GM18907 (cell line): ENCODE measurements around the gene MYH11.
A peak's percentile ranks its signal among the peaks of the same experiment; 100 is the strongest.

ENCODE experiments used
- ATAC-seq: cut with Tn5 transposase; IDR thresholded peaks from one replicate; pipeline ENCODE4 v1.9.1; 2021; ENCODE audit warnings: mild to moderate bottlenecking, moderate library complexity; ENCODE audit not compliant: unreplicated experiment

The MYH11 gene

DNA sequence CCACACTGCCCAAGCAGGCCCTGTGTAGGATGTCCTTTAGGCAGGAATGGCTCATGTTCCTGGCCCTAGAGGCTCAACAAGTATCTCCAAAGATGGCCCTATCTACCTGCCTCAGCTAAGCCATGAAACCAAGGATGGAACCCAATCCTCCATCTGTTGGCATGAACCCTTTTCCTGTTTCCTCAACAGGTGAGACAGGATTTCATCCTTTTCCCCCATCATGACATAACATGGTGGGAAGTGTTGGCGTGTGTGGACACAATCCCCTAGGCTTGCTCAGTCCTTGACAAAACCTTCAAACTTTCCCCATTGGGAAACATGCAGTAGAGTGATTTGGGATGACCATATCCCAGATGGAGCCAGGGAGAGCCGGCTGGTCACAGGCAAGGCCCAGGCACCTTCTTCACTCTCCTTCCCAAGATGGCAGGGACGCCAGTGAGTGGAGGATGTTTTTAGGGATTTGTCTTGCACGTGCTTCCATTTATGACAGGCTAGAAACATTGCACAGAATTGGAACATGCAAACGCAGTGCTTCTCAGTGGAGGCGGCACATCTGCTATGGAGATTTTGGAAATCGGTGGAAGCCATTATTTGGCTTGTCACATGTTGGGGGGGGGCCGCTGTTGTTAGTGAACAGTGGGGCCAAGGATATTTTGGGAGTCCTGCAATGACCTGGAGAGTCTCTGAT, 77.0 kb downstream of the MYH11 start:
- no peak for ATAC-seq

GRCh38 chr16:15778999-15779614, 77.7 kb downstream of the MYH11 start:
- no peak for ATAC-seq

DNA sequence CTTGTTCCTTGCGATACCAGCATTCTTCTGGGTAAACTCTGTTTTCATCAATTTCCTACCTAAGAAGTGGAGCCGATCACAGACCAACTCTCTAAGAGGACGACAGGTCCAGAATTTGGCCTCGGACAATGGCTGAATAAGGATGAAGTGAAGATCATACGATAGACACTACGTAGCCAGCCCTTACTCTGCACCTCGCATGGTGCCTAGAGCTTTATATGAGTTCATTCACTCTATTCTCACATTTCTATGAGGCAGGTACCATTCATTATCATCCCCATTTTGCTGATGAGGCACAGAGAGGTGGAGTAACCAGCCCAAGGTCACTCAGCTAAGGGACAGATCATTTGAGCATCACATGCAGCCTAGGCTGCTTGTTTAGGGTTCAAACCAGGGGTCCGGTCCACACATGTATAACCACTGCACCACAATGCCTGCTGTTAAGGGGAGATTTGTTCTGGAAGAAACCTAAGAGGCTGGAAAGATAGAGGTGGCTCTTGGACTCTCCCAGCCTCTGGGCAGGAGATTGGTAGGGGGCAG, 78.6 kb downstream of the MYH11 start:
- ATAC-seq = no peak

DNA sequence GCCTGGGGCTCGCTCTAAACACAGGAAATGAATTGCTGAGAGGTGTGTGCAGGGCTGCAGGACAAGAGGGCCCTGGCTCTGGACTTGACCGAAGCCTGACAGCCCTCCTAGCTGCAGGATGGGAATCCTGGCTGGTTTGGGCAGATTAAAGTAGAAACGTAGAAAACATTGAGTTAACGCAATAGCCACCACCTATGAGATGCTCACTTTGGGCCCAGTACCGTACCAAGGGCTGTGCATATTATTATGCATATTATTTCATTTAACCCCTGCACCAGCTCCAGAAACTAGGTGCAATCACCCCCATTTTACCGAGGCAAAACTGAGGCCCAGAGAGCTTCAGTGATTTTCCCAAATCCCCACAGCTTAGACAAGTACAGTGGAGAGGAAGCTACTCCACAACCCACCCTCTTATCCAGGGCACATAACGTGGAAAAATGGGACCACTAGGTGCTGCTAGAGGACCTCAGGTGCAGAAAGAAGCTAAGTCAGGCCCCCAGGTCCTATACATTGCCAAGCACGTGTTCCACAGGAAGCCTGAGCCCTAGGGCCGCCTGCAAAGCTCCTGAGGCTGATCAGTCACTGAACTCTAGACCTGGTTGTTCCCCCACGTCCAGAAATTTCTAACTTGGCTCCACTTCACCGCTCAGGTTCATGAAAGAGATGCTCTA, 79.2 kb downstream of the MYH11 start:
- ATAC-seq = no peak

GRCh38 chr16:15776572-15776971, 80.3 kb downstream of the MYH11 start:
- ATAC-seq = no peak

GRCh38 chr16:15775663-15776304, 81.0 kb downstream of the MYH11 start:
- no peak for ATAC-seq

DNA sequence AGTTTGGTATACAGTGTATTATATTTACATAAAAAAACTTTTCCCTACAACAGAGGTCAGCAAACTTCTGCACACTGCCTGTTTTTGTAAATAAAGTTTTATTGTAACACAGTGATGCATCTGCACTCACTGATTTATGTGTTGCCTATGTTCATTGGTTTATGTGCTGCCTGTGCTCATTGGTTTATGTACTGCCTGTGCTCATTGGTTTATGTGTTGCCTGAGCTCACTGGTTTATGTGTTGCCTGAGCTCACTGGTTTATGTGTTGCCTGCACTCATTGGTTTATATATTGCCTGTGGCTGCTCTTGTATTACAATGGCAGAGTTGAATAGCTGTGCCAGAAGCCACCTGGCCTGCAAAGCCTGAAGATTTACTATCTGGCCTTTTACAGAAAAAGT, 81.6 kb downstream of the MYH11 start:
- ATAC-seq = no peak

GRCh38 chr16:15773968-15774367, 82.9 kb downstream of the MYH11 start:
- no peak for ATAC-seq

GRCh38 chr16:15772579-15773293, 84.1 kb downstream of the MYH11 start:
- no peak for ATAC-seq

- no peak for ATAC-seq
These were observed 85.1 kb downstream of the MYH11 start for GRCh38 chr16:15771694-15772093.

DNA sequence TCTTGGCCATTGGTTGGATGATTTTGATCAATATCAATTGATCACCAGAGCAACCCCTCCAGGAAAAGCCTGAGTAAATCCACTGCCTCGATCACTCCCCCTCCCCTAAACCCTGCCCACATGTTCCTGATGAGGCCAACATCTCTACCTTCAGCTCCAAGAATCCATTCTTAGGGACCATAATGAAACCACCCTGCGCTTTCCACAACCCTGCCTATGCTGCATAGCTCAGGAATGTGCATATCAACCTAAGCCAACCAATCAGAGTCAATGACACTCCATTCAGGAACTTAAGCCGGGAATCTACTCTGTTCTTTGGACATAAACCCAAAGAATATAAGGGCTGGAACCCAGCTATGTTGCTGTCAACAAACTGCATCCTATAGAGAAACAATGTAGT, 86.3 kb downstream of the MYH11 start:
- no peak for ATAC-seq

- no peak for ATAC-seq
These were observed 86.7 kb downstream of the MYH11 start for GRCh38 chr16:15770107-15770506.

DNA sequence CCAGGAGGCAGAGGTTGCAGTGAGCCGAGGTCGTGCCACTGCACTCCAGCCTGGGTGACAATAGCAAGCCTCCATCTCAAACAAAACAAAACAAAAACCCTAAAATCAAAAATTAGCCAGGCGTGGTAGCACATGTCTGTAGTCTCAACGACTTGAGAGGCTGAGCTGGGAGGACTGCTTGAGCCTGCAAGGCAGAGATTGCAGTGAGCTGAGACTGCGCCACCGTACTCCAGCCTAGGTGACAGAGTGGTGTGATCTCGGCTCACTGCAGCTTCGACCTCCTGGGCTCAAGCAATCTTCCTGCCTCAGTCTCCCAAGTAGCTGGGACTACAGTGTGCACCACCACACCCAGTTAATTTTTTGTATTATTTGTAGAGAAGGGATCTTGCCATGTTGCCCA, 87.6 kb downstream of the MYH11 start:
- ATAC-seq = no peak

DNA sequence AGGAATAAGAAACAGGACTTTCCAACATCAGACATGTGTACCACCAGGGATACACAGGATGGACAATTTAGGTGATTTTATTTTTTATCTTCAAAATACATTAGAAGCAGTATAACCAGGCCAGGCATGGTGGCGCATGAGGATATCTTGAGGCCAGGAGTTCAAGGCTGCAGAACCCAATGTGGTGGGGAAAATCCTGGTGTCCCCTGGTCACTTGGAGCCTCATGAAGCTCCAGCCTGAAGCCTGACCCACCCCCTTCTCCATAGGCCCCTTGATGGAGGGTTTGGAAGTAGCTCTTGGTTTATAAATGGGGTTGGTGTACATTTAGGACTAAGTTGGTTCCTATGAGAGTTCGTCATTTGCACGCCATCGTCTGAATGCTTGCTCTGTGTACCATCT, 88.6 kb downstream of the MYH11 start:
- ATAC-seq = no peak

- ATAC-seq = no peak
These were observed 89.9 kb downstream of the MYH11 start for GRCh38 chr16:15766918-15767317.

GRCh38 chr16:15765880-15766279, 90.9 kb downstream of the MYH11 start:
- ATAC-seq = peak; percentile 80

DNA sequence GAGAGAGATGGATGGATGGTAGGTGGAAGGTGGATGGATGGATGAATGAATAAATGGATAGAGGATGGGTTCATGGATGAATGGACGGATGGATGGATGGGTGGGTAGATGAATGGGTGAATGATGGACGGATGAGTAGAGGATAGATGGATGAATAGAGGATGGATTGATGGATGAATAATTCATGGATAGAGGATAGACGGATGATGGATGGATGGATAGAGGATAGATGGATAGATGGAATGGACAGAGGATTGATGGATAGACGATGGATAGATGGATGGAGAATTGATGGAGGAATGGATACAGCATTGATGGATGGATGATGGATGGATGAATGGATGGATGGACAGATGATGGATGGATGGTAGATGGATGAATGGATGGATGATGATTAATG, 91.7 kb downstream of the MYH11 start:
- no peak for ATAC-seq

DNA sequence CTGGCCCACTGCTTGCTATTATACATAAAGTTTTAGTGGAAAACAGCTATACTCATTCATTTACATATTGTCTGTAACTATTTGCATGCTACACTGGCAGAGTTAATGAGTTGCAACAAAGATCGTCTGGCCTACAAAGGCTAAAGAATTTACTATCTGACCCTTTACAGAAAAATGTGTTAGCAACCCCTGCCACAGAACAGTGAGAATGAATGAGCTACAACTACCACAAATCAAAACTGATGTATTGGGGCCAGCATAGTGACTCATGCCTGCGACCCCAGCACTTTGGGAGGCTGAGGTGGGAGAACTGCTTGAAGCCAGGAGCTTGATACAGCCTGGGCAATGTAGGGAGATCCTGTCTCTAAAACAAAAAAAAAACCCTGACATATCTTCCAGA, 92.7 kb downstream of the MYH11 start:
- no peak for ATAC-seq

DNA sequence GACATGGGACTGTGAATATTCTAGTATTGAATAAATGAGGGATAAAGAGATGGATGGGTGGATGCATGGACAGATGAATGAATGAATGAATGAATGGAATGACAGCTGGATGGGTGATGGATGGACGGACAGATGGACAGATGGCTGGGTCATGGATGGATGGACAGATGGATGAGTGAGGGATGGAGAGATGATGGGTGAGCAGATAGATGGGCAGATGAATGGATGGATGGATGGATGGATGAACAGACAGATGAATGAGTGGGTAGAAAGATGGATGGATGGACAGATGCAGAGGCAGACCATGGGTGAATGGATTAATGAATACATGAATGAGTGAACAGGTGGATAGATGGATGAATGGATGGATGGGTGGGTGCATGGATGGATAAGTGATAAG, 96.7 kb downstream of the MYH11 start:
- ATAC-seq = no peak

GRCh38 chr16:15759070-15759469, 97.8 kb downstream of the MYH11 start:
- ATAC-seq = no peak
